GM19193 (cell line): ENCODE results near the gene TCIRG1.

Source experiments
- POLR2A ChIP-seq: IDR thresholded peaks from 4 replicates; pipeline ENCODE4 v1.6.1; 2011; ENCODE audit not compliant: insufficient read depth, insufficient read length; ENCODE audit errors: extremely low read depth

TCIRG1 gene

GRCh38 chr11:68030318-68031143, 8.3 kb upstream of the TCIRG1 start, which contains the start of gene NDUFS8:
Gene NDUFS8 (plus strand): TSS chr11:68030681. CDS start chr11:68032152, 1,471 bp downstream.
- peak; percentile 79 for TF ChIP-seq POLR2A

GRCh38 chr11:68031144-68031464, 7.7 kb upstream of the TCIRG1 start:
- TF ChIP-seq POLR2A, result no peak

- TF ChIP-seq POLR2A, result no peak
Observed at GRCh38 chr11:68032003-68032402, 6.8 kb upstream of the TCIRG1 start.

GRCh38 chr11:68032997-68033707, 5.7 kb upstream of the TCIRG1 start:
- no peak for TF ChIP-seq POLR2A

- no peak for TF ChIP-seq POLR2A
Observed at GRCh38 chr11:68033708-68034045, 5.1 kb upstream of the TCIRG1 start.

- TF ChIP-seq POLR2A, result no peak
Observed at GRCh38 chr11:68035266-68035876, 3.5 kb upstream of the TCIRG1 start.

- TF ChIP-seq POLR2A, result peak; percentile 0
Observed at GRCh38 chr11:68036141-68036716, 2.6 kb upstream of the TCIRG1 start.

GRCh38 chr11:68036717-68037239, 2.0 kb upstream of the TCIRG1 start:
- TF ChIP-seq POLR2A, result peak; percentile 6

- TF ChIP-seq POLR2A, result no peak
Observed at GRCh38 chr11:68037411-68038225, 1.2 kb upstream of the TCIRG1 start.

GRCh38 chr11:68038226-68038717, 553 bp upstream of the TCIRG1 start:
- no peak for TF ChIP-seq POLR2A

- no peak for TF ChIP-seq POLR2A
Observed at GRCh38 chr11:68039526-68040086, 781 bp downstream of the TCIRG1 start.

GRCh38 chr11:68040101-68040956, 1.5 kb downstream of the TCIRG1 start:
- peak; percentile 68 for TF ChIP-seq POLR2A
